Body of pancreas (tissue), 4 donors: ENCODE results near the gene SELENOO. TPM values are rescaled to one million over a fixed set of nuclear protein-coding genes. Genes with fewer than 3 reads are reported as not detected.

Experiments used
- ATAC-seq: fragments of 150-250 bp; one replicate; pipeline ENCODE4 v1.9.1; 2016
- DNase-seq, 4 donors: peaks; one replicate each; pipeline ENCODE4 v3.0.0-alpha.2; 2019
- H3K27ac ChIP-seq, 4 donors: fragments of 200-600 bp; sonication (generic); 1 replicate in 3 of 4; 2 replicates in 1 of 4; pipeline versions ENCODE4 v1.5.1 to v1.6.1; 2016 to 2019; ENCODE audit warnings: mild to moderate bottlenecking in 1 of 4, mixed read lengths in 1 of 4, moderate library complexity in 1 of 4
- H3K27me3 ChIP-seq, 2 donors: fragments of 200-600 bp; sonication (generic); one replicate each; pipeline ENCODE4 v1.6.0; 2016; ENCODE audit warnings: mild to moderate bottlenecking in 1 of 2
- H3K36me3 ChIP-seq, 2 donors: fragments of 200-600 bp; sonication (generic); replicated peaks in 1 of 2; 2 replicates each; pipeline ENCODE4 v1.5.1; 2016; ENCODE audit warnings: low read depth in 2 of 2; ENCODE audit not compliant: insufficient read depth in 1 of 2
- H3K4me1 ChIP-seq: fragments of 200-600 bp; sonication (generic); one replicate; pipeline ENCODE4 v1.6.0; 2016
- H3K4me3 ChIP-seq, 2 donors: fragments of 200-600 bp; sonication (generic); 1 replicate in 1 of 2; 2 replicates in 1 of 2; pipeline ENCODE4 v1.5.1; 2016 to 2019
- H3K9me3 ChIP-seq, 3 donors: fragments of 200-600 bp; sonication (generic); 1 replicate in 2 of 3; 2 replicates in 1 of 3; pipeline ENCODE4 v1.5.1; 2016
- CTCF ChIP-seq, 7 experiments: fragments of 450-650 bp in 4 of 7; fragments of 200-600 bp in 3 of 7; sonication (generic) in 3 of 7; IDR thresholded peaks; one replicate each; pipeline ENCODE4 v1.5.1; 2016 to 2019; ENCODE audit warnings: antibody characterized with exemption in 7 of 7
- POLR2A ChIP-seq, 3 donors: fragments of 450-650 bp; IDR thresholded peaks; one replicate each; pipeline ENCODE4 v1.6.1; 2016; ENCODE audit warnings: antibody characterized with exemption in 3 of 3, mild to moderate bottlenecking in 2 of 3
- WGBS, 2 donors: methylation state at CpG; one replicate each; pipeline ENCODE4 v1.1.5; 2017; 5-methylcytosine and 5-hydroxymethylcytosine counted together
- intact Hi-C: fragments of 100-400 bp; cut with DNase I; formaldehyde crosslinking; loops from one replicate; pipeline ENCODE4 v1.15.1; 2023
- total RNA-seq, 2 donors: library from RNA; depleted of rRNA; stranded (reverse); fragments of >200 nt; gene quantifications; one replicate each; pipeline ENCODE4 v1.1.0, GENCODE V29; 2016

Gene SELENOO
- total RNA-seq, 2 donors from 2014 or later = 23.6 to 57.4 TPM

GRCh38 chr22:50255099-50255498 is 54.3 kb downstream of the SELENOO start:
- no peak for TF ChIP-seq POLR2A (IDR thresholded peaks at IDR 0.05)
- TF ChIP-seq CTCF (IDR thresholded peaks at IDR 0.05) = no peak
- H3K36me3 ChIP-seq = no peaks in the 10 kb centered on the region
- H3K27me3 ChIP-seq = no peaks in the 10 kb centered on the region
- 85 to 88% methylated on average over 8 to 19 of the region's 19 CpGs for WGBS, 2 donors
- H3K4me1 ChIP-seq = peaks cover 29% of the 10 kb centered on the region
- H3K9me3 ChIP-seq = no peaks in the 10 kb centered on the region
- intact Hi-C loops = no loop called here
- no peak for DNase-seq
- H3K4me3 ChIP-seq = no peak overlapping the region
- no peak for ATAC-seq
- H3K27ac ChIP-seq = no peak overlapping the region

- intact Hi-C loops = no loop called here
- ATAC-seq (no peak), DNase-seq (no peak)
- Histone ChIP-seq H3K4me3 (no peak overlapping the region), H3K9me3 (no peaks in the 10 kb centered on the region), H3K4me1 (peaks cover 26% of the 10 kb centered on the region), H3K36me3 (no peaks in the 10 kb centered on the region), H3K27me3 (no peaks in the 10 kb centered on the region), H3K27ac (no peak overlapping the region)
- TF ChIP-seq CTCF (IDR thresholded peaks at IDR 0.05) = no peak
- no peak for TF ChIP-seq POLR2A (IDR thresholded peaks at IDR 0.05)
- 93% methylated on average over 14 of the region's 17 CpGs; no CpG with 5 or more reads in 1 of the 2 donors for WGBS, 2 donors
Measured at GRCh38 chr22:50255607-50256006, 54.8 kb downstream of the SELENOO start.

GRCh38 chr22:50256258-50256862 is 55.5 kb downstream of the SELENOO start:
- 50 to 60% methylated on average over 5 to 12 of the region's 12 CpGs for WGBS, 2 donors
- TF ChIP-seq POLR2A (IDR thresholded peaks at IDR 0.05) = no peak
- no peak for TF ChIP-seq CTCF (IDR thresholded peaks at IDR 0.05)
- Histone ChIP-seq H3K27ac (no peak overlapping the region), H3K27me3 (no peaks in the 10 kb centered on the region), H3K36me3 (no peaks in the 10 kb centered on the region), H3K4me1 (peaks cover 24% of the 10 kb centered on the region), H3K4me3 (no peak overlapping the region), H3K9me3 (no peaks in the 10 kb centered on the region)
- DNase-seq = no peak
- intact Hi-C loops = no loop called here
- no peak for ATAC-seq

- H3K4me3 ChIP-seq = no peak overlapping the region
- H3K27ac ChIP-seq = no peak overlapping the region
- peaks cover 0 to 1% of the 10 kb centered on the region in 2 donors for H3K27me3 ChIP-seq
- DNase-seq (no peak), ATAC-seq (no peak)
- H3K36me3 ChIP-seq = no peaks in the 10 kb centered on the region
- no peak for TF ChIP-seq CTCF (IDR thresholded peaks at IDR 0.05)
- TF ChIP-seq POLR2A (IDR thresholded peaks at IDR 0.05) = no peak
- intact Hi-C loops = no loop called here
- H3K9me3 ChIP-seq = no peaks in the 10 kb centered on the region
- H3K4me1 ChIP-seq = peaks cover 17% of the 10 kb centered on the region
- WGBS, 2 donors = 77 to 80% methylated on average over 2 to 16 of the region's 16 CpGs
Measured at GRCh38 chr22:50257041-50257440, 56.2 kb downstream of the SELENOO start.
